DND-41 (cell line): ENCODE data around the gene YIPF7.

Source experiments
- ATAC-seq: fragments of 200-7000 bp; cut with Tn5 transposase; 3 replicates; pipeline ENCODE4 v1.9.1; 2021; ENCODE audit warnings: low read depth; ENCODE audit not compliant: insufficient read depth
- DNase-seq: peaks from one replicate; pipeline ENCODE4 v3.0.0-alpha.2; 2020
- H2AFZ ChIP-seq: 2 replicates; pipeline ENCODE4 v1.6.0; 2012; ENCODE audit warnings: low read depth, low read length
- H3K27ac ChIP-seq: 2 replicates; pipeline ENCODE4 v1.5.1; 2012; ENCODE audit warnings: low read length, inconsistent platforms
- H3K27me3 ChIP-seq: fragments of 200-600 bp; sonication (generic); 2 replicates; pipeline ENCODE4 v1.6.0; 2012; ENCODE audit warnings: low read length, mild to moderate bottlenecking, inconsistent platforms; ENCODE audit not compliant: insufficient read depth, poor library complexity
- H3K36me3 ChIP-seq: 2 replicates; pipeline ENCODE4 v1.5.1; 2012; ENCODE audit warnings: low read length, inconsistent platforms; ENCODE audit not compliant: insufficient read depth
- H3K4me1 ChIP-seq: 2 replicates; pipeline ENCODE4 v1.5.1; 2012; ENCODE audit warnings: mild to moderate bottlenecking, low read length; ENCODE audit not compliant: insufficient read depth
- H3K4me2 ChIP-seq: 2 replicates; pipeline ENCODE4 v1.6.0; 2012; ENCODE audit warnings: mild to moderate bottlenecking, moderate library complexity, low read length, inconsistent platforms; ENCODE audit not compliant: insufficient read depth
- H3K4me3 ChIP-seq, 2 experiments: fragments of 200-600 bp in 1 of 2; shearing (Covaris generic) in 1 of 2; 2 replicates each; pipeline ENCODE4 v1.5.1; 2012 to 2016; ENCODE audit warnings: inconsistent platforms in 2 of 2, low read length in 2 of 2, mild to moderate bottlenecking in 2 of 2, low read depth in 1 of 2, moderate library complexity in 1 of 2
- H3K79me2 ChIP-seq: 2 replicates; pipeline ENCODE4 v1.6.0; 2012; ENCODE audit warnings: low read length, inconsistent platforms; ENCODE audit not compliant: insufficient read depth
- H3K9ac ChIP-seq: 2 replicates; pipeline ENCODE4 v1.6.0; 2012; ENCODE audit warnings: low read depth, mild to moderate bottlenecking, inconsistent platforms, low read length, moderate library complexity
- H3K9me3 ChIP-seq: 2 replicates; pipeline ENCODE4 v1.5.1; 2012; ENCODE audit warnings: low read length, moderate library complexity, mild to moderate bottlenecking, inconsistent platforms; ENCODE audit not compliant: insufficient read depth, severe bottlenecking
- H4K20me1 ChIP-seq: 2 replicates; pipeline ENCODE4 v1.6.0; 2012; ENCODE audit warnings: low read length; ENCODE audit not compliant: insufficient read depth
- EZH2 ChIP-seq: IDR thresholded peaks from 3 replicates; pipeline ENCODE4 v1.6.1; 2012; ENCODE audit warnings: borderline replicate concordance, low read depth, mild to moderate bottlenecking, moderate library complexity, low read length, inconsistent platforms; ENCODE audit not compliant: severe bottlenecking
- TF ChIP-seq, protein P1 (sequence below): IDR thresholded peaks from 2 replicates; pipeline ENCODE4 v1.5.1; 2012; ENCODE audit warnings: borderline replicate concordance, low read length, moderate library complexity, mild to moderate bottlenecking; ENCODE audit not compliant: poor library complexity, severe bottlenecking; ENCODE audit errors: extremely low read depth

Gene YIPF7

DNA sequence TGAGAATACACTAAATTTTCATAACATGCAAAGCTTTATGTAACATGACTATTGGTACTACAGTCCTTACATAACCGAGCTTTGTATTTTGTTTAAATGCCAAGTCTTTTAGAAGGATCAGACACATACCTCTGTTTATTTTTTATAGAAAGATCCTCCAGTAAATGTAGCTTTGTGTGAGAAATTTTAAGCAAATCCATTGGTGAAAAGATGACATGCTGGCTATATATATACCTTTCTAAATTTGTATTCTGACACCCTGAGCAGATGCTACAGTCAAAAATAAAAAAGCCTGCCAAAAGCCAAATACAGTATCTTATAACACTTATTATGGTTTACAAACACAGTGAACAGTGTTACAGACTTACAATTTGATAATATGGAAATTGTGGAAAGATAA is at the start of gene YIPF7:
TSS of gene YIPF7 (minus strand) at position 201 of the 400 bp plus-strand sequence. CDS start 1,525 bp downstream, outside the sequence.
- H2AFZ ChIP-seq = no peak within 1 kb of the TSS
- H4K20me1 ChIP-seq = no peaks in the 10 kb centered on the region
- no peak within 1 kb of the TSS for H3K4me2 ChIP-seq
- H3K9me3 ChIP-seq = no peaks in the 10 kb centered on the region
- H3K36me3 ChIP-seq = no peaks in the 10 kb centered on the region
- H3K4me3 ChIP-seq = no peak within 1 kb of the TSS
- H3K79me2 ChIP-seq = no peaks in the 10 kb centered on the region
- H3K9ac ChIP-seq = no peak within 1 kb of the TSS
- no peak within 1 kb of the TSS for H3K27ac ChIP-seq
- H3K27me3 ChIP-seq = no peaks in the 10 kb centered on the region
- no peak for ATAC-seq
- no peak for TF ChIP-seq EZH2
- TF ChIP-seq, protein P1, sequence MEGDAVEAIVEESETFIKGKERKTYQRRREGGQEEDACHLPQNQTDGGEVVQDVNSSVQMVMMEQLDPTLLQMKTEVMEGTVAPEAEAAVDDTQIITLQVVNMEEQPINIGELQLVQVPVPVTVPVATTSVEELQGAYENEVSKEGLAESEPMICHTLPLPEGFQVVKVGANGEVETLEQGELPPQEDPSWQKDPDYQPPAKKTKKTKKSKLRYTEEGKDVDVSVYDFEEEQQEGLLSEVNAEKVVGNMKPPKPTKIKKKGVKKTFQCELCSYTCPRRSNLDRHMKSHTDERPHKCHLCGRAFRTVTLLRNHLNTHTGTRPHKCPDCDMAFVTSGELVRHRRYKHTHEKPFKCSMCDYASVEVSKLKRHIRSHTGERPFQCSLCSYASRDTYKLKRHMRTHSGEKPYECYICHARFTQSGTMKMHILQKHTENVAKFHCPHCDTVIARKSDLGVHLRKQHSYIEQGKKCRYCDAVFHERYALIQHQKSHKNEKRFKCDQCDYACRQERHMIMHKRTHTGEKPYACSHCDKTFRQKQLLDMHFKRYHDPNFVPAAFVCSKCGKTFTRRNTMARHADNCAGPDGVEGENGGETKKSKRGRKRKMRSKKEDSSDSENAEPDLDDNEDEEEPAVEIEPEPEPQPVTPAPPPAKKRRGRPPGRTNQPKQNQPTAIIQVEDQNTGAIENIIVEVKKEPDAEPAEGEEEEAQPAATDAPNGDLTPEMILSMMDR = no peak
- no peak for DNase-seq
- H3K4me1 ChIP-seq = no peaks in the 10 kb centered on the region

DNA sequence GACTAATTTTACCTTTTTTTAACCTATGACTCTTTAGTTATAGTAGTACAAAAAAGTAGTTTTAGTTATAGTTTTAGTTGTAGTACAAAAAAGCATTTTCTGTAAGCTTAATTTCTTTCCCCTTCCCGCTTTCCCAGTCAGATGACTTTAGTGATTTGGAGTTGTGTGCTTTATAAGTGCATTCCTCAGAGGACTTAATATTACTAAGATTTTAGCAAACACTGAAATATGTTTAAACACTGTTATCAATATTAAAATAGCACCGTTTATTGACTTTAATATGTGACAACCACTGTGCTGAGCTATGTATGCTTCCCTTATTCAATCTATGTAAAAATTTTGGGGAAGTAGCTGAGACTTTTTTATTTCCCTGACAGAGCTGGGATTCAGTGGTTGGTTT is 49.6 kb upstream of the YIPF7 start:
- Histone ChIP-seq H3K36me3 (peaks cover 78% of the 10 kb centered on the region), H2AFZ (no peak overlapping the region), H3K4me2 (no peak overlapping the region), H3K27me3 (no peaks in the 10 kb centered on the region), H3K79me2 (no peaks in the 10 kb centered on the region), H3K4me3 (no peak overlapping the region), H3K9ac (no peak overlapping the region), H3K27ac (no peak overlapping the region), H3K4me1 (no peaks in the 10 kb centered on the region), H3K9me3 (no peaks in the 10 kb centered on the region), H4K20me1 (no peaks in the 10 kb centered on the region)
- DNase-seq (no peak), ATAC-seq (no peak)
- TF ChIP-seq, protein P1 = no peak
- no peak for TF ChIP-seq EZH2

DNA sequence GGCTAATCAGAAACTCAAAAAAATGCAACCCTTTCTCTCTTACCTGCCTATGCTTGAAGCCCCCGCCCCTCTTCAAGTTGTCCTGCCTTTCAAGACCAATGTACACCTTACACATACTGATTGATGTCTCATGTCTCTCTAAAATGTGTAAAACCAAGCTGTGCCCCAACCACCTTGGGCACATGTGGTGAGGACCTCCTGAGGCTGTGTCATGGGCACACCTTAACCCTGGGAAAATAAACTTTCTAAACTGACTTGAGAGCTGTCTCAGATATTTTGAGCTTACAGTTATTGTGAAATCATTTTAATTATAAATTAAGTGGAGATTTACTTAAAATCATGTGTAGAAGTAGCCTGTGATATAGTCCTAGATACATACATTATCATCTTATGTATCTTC is 49.0 kb upstream of the YIPF7 start:
- no peaks in the 10 kb centered on the region for H3K79me2 ChIP-seq
- no peak for ATAC-seq

More for the DNA sequence above, 49.0 kb upstream of the YIPF7 start:
- Histone ChIP-seq H2AFZ (no peak overlapping the region), H3K9ac (no peak overlapping the region), H3K4me2 (no peak overlapping the region), H3K27me3 (no peaks in the 10 kb centered on the region), H3K4me1 (no peaks in the 10 kb centered on the region), H3K27ac (no peak overlapping the region), H3K36me3 (peaks cover 82% of the 10 kb centered on the region), H3K9me3 (no peaks in the 10 kb centered on the region), H4K20me1 (no peaks in the 10 kb centered on the region), H3K4me3 (no peak overlapping the region)
- TF ChIP-seq, protein P1 = no peak
- no peak for TF ChIP-seq EZH2
- DNase-seq = no peak
